Measurements from ENCODE around the gene IFI16. TPM values are rescaled to one million over a fixed set of nuclear protein-coding genes. Genes with fewer than 3 reads are reported as not detected.
"Not testable (repeated sequence)": the region's sequence is repeated elsewhere in the genome, so short reads cannot be mapped to it uniquely, and the experiment has no call there.

Gene IFI16
- total and polyA plus RNA-seq, 2 experiments from 2014 or later = 25.1 to 31.8 TPM

DNA sequence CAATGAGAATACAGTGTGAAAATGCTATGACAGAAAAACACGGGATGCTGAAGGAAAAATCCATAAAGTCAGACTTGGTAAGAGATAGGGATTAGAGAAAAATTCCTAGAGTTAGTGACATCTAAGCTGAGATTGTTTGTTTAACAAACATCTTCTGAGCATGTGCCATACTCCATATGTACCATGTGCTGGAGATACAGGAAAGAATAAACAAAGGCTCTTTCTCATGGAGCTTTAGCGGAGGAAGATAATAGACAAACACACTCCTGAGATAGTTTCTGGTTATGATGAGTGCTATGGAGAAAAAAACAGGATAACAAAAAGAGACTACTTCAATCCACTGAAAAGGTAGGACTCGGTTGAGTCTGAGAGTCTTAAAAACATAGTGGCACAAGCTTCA, 88.9 kb downstream of the IFI16 start:
- no peak for DNase-seq (ENCODE audit: low spot score)
- TF ChIP-seq EZH2phosphoT487 (IDR thresholded peaks at IDR 0.05; ENCODE audit: low read depth, severe bottlenecking, unreplicated experiment) (no peak), EZH2 (IDR thresholded peaks at IDR 0.05; ENCODE audit: borderline replicate concordance) (no peak)
- TF ChIP-seq, protein P1, sequence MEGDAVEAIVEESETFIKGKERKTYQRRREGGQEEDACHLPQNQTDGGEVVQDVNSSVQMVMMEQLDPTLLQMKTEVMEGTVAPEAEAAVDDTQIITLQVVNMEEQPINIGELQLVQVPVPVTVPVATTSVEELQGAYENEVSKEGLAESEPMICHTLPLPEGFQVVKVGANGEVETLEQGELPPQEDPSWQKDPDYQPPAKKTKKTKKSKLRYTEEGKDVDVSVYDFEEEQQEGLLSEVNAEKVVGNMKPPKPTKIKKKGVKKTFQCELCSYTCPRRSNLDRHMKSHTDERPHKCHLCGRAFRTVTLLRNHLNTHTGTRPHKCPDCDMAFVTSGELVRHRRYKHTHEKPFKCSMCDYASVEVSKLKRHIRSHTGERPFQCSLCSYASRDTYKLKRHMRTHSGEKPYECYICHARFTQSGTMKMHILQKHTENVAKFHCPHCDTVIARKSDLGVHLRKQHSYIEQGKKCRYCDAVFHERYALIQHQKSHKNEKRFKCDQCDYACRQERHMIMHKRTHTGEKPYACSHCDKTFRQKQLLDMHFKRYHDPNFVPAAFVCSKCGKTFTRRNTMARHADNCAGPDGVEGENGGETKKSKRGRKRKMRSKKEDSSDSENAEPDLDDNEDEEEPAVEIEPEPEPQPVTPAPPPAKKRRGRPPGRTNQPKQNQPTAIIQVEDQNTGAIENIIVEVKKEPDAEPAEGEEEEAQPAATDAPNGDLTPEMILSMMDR (IDR thresholded peaks at IDR 0.05; ENCODE audit: poor library complexity) = no peak

DNA sequence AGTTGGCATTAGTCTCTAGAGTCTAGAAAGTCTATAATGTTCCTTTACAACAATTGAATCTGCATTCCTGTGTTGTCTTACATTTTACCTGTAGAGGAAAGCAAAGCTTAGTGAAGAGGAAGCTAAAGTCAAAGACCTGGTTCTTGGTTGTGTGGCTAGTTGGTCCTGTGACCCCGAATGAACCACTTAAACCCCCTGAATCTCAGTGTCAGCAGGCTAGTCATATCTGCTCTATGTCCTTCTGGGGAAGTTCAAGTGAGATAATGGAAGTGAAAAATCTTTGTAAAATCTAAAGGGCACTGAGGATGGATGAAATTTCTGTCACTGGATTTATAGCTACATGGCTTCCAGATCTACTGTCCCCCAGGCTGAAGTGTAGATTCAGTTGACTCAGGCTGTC, 90.9 kb downstream of the IFI16 start:
- H3K36me3 ChIP-seq (replicated peaks; ENCODE audit: insufficient read depth, low read depth) = no peaks in the 10 kb centered on the region
- no peaks in the 10 kb centered on the region for H3K4me1 ChIP-seq (ENCODE audit: insufficient read depth)
- H2AFZ ChIP-seq = no peak overlapping the region
- H3K9me2 ChIP-seq (replicated peaks; ENCODE audit: insufficient read depth) = no peaks in the 10 kb centered on the region
- no peaks in the 10 kb centered on the region for H3K79me2 ChIP-seq
- 87% methylated on average over 1 of the region's 1 CpG for WGBS (ENCODE audit: low lambda C conversion rate, missing lambda C conversion rate)
- H4K20me1 ChIP-seq (ENCODE audit: insufficient read depth, poor library complexity, severe bottlenecking) = no peaks in the 10 kb centered on the region
- H3K27me3 ChIP-seq = no peaks in the 10 kb centered on the region
- no peak for DNase-seq (ENCODE audit: low spot score)
- H3K4me3 ChIP-seq = no peak overlapping the region
- no peak overlapping the region for H3K27ac ChIP-seq
- TF ChIP-seq, protein P1 (IDR thresholded peaks at IDR 0.05; ENCODE audit: poor library complexity) = no peak
- TF ChIP-seq EZH2phosphoT487 (IDR thresholded peaks at IDR 0.05; ENCODE audit: low read depth, severe bottlenecking, unreplicated experiment) = no peak
- TF ChIP-seq EZH2 (IDR thresholded peaks at IDR 0.05; ENCODE audit: borderline replicate concordance) = no peak
- H3K4me2 ChIP-seq = no peak overlapping the region
- H3K9me3 ChIP-seq (ENCODE audit: low read depth) = no peaks in the 10 kb centered on the region

More for the DNA sequence above, 88.9 kb downstream of the IFI16 start:
- Histone ChIP-seq H3K27ac (no peak overlapping the region), H3K4me1 (ENCODE audit: insufficient read depth) (no peaks in the 10 kb centered on the region), H4K20me1 (ENCODE audit: insufficient read depth, poor library complexity, severe bottlenecking) (no peaks in the 10 kb centered on the region), H3K9me3 (ENCODE audit: low read depth) (no peaks in the 10 kb centered on the region), H3K9me2 (replicated peaks; ENCODE audit: insufficient read depth) (no peaks in the 10 kb centered on the region), H3K4me3 (no peak overlapping the region), H3K36me3 (replicated peaks; ENCODE audit: insufficient read depth, low read depth) (no peaks in the 10 kb centered on the region), H3K79me2 (no peaks in the 10 kb centered on the region), H2AFZ (no peak overlapping the region), H3K4me2 (no peak overlapping the region), H3K27me3 (no peaks in the 10 kb centered on the region)
- WGBS (ENCODE audit: low lambda C conversion rate, missing lambda C conversion rate) = 85% methylated on average over 3 of the region's 3 CpGs

DNA sequence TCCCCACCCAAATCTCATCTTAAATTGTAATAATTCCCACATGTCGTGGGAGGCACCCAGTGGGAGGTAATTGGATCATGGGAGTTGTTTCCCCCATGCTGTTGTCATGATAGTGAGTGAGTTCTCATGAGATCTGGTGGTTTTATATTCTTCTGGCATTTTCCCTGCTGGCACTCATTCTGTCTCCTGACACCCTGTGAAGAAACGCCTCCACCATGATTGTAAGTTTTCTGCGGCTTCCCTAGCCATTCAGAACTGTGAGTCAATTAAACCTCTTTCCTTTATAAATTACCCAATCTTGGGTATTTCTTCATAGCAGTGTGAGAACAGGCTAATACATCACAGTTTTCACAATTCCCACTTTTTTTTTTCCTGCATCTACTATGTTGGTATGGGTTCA, 93.3 kb downstream of the IFI16 start:
- not testable (repeated sequence) for H3K4me1 ChIP-seq (ENCODE audit: insufficient read depth); H3K4me2 ChIP-seq; H3K9me2 ChIP-seq (replicated peaks; ENCODE audit: insufficient read depth); H3K4me3 ChIP-seq; H3K79me2 ChIP-seq; H3K36me3 ChIP-seq (replicated peaks; ENCODE audit: insufficient read depth, low read depth); H2AFZ ChIP-seq; H3K9me3 ChIP-seq (ENCODE audit: low read depth); DNase-seq (ENCODE audit: low spot score); H3K27me3 ChIP-seq; H3K27ac ChIP-seq; H4K20me1 ChIP-seq (ENCODE audit: insufficient read depth, poor library complexity, severe bottlenecking)
- WGBS (ENCODE audit: low lambda C conversion rate, missing lambda C conversion rate) = 84% methylated on average over 3 of the region's 3 CpGs

Other genes starting within 250 kb of the IFI16 start
- gene OR6N1, start 237.7 kb upstream of the IFI16 start, total RNA-seq = not detected in 2 replicates
- not detected in 2 replicates for gene OR6N1, start 237.7 kb upstream of the IFI16 start, polyA plus RNA-seq
- gene OR6N2, start 228.7 kb upstream of the IFI16 start, total RNA-seq = not detected in 2 replicates
- not detected in 2 replicates for gene OR6N2, start 228.7 kb upstream of the IFI16 start, polyA plus RNA-seq
- gene MNDA, start 178.6 kb upstream of the IFI16 start, total RNA-seq = not detected in 2 replicates
- not detected in 2 replicates for gene MNDA, start 178.6 kb upstream of the IFI16 start, polyA plus RNA-seq
- gene PYHIN1, start 78.4 kb upstream of the IFI16 start, total RNA-seq = not detected in 2 replicates
- gene PYHIN1, start 78.4 kb upstream of the IFI16 start, polyA plus RNA-seq = not detected in 2 replicates
- 0.30 TPM in 1 of 2 replicates, not detected in the other for gene AIM2, start 66.9 kb downstream of the IFI16 start, total RNA-seq
- gene AIM2, start 66.9 kb downstream of the IFI16 start, polyA plus RNA-seq = 1.1 TPM in 1 of 2 replicates, not detected in the other
- 0.36 and 0.37 TPM in 2 replicates for gene CADM3, start 161.7 kb downstream of the IFI16 start, total RNA-seq
- 0.69 and 0.77 TPM in 2 replicates for gene CADM3, start 161.7 kb downstream of the IFI16 start, polyA plus RNA-seq
- gene ACKR1, start 195.0 kb downstream of the IFI16 start, total RNA-seq = not detected in 2 replicates
- gene ACKR1, start 195.0 kb downstream of the IFI16 start, polyA plus RNA-seq = not detected in 2 replicates